GM21526 (cell line): ENCODE measurements around the gene RAI1.

Experiments
- ATAC-seq: cut with Tn5 transposase; IDR thresholded peaks from one replicate; pipeline ENCODE4 v1.9.1; 2021; ENCODE audit warnings: moderate library complexity; ENCODE audit not compliant: unreplicated experiment, low FRiP score

The RAI1 gene

DNA sequence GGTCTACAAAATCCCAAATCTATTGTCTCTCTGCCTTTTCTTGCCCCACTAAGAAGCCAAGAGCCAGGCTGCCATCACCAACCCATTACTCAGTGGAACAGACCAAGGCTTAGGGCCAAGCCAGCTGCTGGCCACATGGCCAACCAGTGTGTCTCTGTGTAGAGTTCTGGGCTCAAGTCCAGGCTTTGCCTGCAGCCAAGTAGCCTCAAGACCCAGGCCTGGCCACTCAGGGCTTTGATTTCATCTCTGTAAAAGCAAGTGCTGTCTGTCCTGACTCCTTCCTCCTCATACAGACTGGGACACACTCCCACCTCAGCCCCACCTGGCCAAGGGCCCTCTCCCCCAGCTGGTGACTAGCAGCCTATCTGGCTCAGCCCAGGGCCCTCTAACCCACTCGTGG is 140.9 kb downstream of the RAI1 start:
- no peak for ATAC-seq

DNA sequence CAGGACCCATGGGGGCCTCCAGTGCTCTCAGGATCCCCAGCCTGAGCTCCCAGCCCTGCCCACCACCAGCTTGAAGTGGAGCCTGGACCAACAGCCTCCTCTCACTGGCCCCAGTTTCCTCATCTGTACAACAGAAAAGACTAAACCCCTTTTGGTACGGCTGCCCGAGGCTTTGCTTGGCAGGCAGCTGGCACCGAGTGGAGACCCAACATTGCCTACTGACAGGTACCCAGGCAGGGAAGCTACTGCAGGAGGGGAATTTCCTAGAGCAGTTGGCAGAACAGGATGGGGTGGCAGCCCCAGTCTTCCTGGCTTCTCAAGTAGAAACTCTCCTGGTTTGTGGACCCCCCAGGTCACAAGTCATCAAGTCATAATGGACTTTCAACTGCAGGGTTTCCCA is 141.4 kb downstream of the RAI1 start:
- no peak for ATAC-seq

DNA sequence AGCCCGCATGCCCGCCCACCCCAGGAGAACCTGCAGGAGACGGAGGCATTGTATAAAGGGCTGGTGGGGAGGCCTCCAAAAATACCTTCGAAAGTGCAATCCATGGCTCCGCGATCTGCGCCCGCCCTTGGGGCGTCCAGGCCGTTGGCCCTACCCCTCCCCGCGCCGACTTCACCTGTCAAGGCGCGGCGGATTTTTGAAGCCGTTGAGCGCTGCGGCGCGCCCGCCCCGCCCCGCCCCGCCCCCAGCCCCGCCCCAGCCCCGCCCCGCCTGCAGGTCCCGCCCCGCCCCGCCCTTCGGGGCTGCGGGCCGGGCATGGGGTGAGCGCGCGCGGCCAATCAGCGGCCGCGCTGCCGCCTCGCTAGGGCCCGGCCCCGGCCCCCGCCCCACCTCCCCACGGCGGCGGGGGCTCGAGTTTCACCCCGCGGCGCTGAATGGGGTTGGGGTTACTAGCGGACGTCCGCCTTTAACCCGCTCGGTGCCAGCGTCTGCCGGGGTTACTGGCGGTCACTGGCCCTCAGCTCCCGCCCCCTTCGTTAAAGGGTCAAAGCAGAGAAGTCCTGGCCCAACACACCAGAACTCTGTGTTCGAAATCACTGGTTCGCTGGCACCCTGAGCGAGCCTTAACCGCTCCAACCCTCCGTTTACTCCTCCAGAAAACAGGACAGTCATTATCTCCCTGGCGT is 142.3 kb downstream of the RAI1 start:
- ATAC-seq, result peak; percentile 75

DNA sequence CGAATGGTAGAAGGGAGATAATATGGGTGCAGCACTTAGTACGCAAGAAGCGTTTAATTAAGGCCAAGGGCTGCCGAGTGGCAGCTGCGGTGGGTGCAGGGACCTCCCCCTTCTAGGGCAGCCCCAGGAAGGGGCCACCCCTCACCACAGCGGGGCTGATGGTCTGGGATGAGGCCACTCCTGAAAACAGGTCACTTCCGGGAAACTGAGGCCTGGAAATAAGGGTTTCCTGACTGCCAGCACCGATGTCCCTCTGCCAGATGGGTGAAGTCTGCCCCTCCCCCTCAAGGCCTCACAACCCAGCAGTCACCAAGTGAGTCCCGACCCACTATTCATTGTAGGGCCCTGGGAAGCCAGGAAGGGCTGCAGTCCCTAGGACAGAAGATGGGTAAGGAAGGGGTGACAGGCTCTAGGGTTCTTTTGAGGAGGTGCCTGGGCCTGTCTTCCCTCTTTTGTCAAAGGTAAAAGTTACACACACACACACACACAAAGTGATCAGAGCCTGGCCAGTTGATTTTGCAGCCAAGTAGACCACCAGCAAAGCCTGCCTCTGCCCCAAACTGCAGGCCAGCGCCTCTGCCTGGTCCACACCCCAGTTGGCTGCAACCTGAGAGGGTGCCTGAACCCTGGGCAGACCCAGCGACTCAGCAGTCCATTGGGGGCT is 143.0 kb downstream of the RAI1 start:
- no peak for ATAC-seq

DNA sequence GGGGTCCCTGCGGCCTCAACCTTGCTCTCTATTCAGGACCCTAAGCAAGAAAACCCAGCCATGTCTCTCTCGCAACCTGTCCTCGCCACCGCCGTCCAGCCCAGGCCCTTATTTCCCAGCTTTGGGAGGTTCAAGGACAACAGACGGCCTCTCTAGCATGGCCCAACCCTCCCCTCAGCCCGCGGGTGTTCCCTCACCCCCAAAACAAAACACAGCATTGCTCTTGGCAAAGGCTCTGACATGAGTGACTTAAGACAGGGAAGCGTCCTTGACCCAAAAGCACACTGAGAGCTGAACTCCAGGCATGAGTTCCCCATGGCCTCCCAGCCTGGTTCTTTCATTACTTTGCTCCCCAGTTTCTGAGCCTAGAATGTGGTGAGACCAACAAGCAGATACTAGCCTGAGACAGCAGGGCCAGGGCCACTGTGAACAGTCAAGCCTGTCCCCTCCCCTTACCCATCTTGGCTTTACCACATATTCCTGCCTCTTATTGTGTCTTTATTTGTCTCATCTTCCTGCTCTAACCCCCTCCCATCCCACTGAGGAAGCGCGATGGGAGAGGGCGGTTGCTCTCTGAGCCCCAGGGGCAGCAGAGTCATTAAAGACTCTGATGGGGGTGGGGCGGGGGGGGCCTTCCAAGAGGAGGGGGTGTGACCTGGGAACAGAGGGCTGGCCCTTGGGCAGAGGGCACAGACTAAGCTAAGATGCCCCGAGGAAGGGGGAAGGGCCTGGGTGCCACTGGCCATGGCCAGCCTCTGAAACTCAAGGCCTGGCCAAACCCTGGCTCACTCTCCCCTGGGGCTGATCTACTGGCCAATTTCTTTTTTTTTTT is 143.7 kb downstream of the RAI1 start:
- no peak for ATAC-seq

DNA sequence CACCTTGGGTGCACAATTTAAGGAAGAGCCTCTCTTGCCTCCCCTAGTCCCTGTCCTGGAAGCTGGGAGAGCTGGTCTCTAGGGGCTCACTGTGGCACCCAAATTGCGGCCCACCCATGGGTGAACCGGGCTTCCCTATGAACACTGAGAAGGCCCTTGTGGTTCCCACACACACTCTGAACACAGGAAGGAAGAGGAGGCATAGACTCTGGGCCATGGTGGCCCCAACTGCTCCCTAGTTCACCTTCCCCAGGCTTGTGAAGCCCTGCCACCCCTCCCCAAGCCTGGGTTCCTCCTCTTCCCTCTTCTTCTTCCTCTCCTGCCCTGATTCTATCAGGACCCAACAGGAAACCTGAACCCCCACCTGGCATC is 145.1 kb downstream of the RAI1 start:
- ATAC-seq, result no peak

DNA sequence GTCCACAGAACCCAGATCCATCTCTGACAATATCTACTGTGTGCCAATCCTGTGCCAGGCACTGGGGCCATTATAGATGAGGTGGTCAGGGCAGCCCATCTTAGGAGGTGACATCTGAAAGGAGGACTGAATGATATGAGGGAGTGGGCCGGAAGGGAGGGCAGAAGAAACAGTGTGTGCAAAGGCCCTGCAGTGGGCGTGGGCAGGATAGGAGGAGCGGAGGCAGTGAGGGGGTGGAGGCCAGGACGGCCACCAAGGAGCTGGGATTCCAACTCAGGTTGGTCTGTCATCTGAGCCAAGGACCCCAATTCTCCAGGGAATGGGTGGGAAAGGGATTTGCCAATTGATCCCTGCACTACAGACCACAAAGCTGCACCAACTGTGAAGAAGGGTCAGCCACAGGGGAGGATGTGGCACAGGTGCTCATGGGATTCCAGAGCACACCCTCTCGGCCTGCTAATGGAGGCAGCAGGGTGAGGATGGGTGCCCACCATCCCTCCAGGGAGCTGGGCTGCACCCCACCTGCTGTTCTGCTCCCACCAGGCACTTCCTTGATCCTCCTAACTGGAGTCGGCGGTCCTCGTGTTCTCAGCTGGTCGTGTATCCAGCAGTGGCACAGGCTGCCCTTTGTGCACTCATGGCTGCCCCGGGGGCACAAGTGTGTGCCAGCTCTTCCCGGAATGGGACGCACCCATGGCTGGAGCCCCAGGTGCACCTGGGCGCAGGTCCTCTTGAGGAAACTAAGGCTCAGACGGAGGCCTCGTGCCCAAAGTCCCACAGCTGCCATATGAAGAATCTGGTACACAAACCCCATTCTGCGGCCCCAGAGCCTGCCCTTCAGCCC is 145.9 kb downstream of the RAI1 start:
- ATAC-seq, result no peak

DNA sequence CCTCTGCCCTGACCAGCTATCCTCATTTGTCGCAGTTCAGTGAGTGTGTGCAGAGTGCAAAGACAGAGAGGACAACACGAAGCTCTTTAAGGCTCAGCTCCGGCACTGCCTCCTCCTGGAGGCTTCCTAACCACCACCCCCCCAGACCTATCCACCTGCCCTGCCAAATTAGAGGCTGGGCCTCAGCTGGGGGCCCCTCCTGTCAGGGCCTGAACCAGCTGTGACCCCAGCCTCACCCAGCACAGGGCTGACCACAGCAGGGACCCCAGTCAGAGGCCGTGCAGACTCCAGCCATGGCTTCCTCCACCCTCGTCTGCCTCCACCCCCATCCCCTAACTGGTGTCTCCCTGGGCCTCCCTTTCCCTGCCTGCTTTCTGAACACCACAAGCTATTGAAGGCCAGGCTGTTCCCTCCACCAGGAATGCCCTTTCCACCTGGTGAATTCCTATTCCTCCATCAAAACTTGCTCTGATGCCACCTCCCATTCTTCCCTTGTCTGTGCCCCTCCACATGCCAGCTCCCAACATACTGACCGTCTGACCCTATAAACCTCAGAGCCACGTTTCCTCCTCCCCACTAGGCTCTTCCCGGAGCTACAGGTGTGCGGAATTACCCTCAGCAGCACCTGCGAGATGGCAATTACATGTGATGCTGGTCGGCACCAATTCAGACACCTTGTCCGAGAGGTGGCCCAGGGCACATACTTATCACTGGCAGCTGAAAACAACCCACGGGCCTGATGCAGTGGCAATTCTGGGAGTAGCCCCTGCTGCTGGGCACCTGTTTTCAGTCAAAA is 146.8 kb downstream of the RAI1 start:
- ATAC-seq, result no peak

DNA sequence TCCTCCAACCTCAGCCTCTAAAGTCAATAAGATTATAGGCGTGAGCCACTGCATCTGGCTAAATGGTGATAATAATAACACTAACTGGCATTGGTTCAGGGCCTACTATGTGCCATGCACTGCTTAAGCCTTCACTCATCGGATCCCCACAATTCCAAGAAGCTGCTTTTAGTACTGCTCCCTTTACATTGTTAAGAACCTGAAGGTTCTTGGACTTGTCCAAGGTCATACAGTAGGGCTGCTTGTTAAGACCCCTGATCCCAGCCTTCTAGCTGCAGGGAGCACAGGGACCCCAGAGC is 149.0 kb downstream of the RAI1 start:
- no peak for ATAC-seq

DNA sequence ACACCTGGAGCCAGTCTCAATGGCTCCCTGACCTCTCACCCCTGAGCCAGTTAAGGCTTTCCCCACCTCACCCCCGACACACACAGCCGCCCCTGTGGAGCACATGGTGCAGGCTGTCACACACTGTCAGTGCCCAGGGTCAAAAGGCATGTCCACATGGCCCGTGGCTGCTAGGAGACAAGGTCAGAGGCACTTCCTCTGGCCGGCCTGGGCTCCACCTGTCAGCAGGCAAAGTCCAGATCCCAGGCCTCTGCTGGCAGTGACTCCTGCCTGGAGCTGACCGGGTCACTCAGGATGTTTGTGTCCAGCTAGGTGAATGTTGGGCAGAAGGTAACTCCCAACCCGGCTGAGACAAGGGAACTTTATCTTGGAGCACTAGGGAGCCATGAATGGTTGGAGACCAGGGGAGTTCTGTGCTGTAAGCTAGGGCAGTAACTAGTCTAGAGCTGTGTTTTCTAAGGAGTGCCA is 149.5 kb downstream of the RAI1 start:
- ATAC-seq, result no peak

DNA sequence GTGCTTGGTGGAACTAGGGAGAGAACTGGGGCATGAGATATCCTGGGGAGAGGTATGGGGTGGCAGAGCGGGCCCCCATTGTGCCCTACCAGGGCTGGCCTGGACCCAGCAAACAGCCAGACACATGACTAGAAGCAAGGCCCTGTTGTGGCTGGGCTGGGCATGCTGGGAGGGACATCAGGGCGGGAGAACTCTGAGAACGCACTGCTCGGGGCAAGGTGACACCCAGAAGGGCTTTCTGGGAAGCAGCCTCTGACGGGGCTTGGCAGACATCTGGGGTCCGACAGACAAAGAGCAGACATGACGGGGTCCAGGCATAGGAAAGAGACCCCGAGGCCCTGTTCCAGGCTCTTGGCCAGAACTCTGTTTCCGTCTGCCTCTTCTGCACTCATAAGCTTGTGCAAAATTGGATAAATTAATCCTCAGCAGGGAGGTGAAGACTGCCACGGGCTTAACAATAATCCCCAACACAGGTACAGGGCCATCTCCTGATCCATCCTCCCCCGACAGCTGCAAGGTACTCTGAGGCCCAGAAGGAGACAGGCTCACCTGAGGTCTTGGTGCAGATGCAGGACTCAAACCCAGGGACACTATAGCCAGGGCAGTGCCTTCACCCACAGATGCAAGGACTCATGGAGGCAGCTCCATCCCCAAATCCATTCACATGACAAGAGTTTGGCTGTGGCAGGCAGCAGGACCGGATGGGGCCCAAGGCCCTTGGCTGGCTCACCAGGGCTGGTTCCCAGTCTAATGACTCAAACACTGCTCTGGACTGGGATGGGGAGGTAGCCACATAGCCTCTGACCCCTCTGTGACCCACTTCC is 150.2 kb downstream of the RAI1 start:
- ATAC-seq, result no peak

DNA sequence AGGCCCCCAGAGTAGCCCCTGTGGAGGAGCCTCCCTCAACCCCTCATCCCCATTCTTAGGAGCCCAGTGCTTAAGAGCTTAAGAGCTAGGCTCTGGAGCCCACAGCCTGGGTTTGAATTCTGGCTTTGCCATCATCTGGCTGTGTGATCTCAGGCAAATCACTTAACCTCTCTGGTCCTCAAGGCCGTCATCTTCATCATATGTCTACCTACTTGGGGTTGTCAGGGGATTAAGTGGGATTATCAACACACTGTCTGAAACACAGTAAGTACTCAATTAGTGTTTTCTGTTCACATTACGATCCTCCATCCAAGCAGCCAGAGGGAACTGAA is 150.7 kb downstream of the RAI1 start:
- no peak for ATAC-seq

DNA sequence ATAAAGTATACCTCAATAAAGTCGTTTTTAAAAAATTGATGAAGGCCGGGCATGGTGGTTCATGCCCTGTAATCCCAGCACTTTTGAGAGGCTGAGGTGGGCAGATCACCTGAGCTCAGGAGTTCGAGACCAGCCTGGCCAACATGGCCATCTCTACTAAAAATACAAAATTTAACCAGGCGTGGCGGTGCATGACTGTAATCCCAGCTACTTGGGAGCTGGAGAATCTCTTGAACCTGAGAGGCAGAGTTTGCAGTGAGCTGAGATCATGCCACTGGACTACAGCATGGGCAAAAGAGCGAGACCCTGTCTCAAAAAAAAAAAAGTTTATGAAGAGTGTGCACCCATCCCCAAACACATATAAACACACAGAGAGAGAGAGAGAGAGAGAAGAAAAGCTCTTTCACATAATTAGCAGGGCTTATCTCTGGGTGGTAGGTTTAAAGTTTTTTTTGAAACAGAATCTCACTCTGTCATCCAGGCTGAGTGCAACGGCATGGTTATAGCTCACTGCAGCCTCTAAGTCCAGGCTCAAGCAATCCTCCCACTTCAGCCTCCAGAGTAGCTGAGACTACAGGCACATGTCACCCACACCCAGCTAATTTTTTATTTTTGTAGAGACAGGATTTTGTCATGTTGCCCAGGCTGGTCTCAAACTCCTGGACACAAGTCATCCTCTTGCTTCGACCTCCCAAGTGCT is 152.6 kb downstream of the RAI1 start:
- ATAC-seq, result no peak

DNA sequence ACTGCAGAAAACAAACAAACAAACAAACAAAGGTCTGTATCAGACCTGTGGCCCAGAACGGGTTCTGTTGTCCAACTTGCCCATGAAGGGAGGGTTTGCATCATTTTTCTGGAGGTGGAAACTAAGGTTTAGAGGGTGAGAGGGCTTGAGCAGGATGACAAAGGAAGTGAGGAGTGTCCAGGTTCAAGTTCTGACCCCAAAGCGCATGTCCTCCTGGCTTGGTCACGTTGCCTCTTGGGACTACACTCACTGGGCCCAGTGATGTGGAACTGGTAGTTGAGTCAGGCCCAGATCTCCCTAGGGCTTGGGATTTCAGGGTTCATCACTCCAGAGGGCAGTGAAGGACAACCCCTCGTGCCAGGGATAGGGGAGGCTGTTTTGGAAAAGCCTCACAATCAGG is 153.7 kb downstream of the RAI1 start:
- ATAC-seq, result no peak

DNA sequence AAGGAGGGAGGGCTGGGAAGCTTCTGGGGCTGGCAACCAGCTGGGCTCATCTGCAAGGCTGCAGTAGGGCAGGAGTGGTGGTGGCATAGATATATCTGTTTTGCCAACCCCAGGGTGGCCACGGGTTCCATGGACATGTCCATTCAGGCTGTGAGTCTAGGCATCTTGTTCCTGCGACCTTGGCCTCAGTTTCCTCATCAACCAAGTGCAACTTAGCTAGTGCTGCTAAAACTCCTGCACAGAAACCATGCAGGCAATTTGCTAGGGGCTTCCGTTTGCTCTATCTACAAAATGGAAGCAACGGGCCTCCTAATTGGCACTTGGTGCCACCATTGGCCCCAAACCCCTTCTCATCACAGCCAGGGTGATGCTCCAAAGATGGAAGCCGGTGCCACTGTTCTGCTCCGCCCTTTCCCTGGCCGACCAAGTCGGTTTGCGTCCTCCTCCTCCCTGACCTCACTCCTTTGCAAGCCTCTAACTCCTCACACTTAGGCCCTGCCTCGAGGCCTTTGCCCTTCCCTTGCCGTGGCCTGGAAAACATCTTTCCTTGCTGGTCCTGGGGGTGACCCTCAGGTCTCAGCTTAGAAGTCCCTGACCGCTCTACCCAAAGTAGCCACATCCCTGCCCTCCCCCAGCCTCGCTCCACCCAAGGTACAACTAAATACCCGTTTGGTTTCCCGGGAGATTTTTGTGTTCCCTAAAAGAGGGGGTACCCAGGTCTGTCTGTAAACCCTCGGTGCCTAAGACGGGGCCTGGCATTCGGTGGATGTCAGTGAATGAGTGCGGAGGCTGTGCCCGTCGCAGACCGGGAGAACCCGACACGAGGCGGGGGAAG is 154.4 kb downstream of the RAI1 start:
- no peak for ATAC-seq

DNA sequence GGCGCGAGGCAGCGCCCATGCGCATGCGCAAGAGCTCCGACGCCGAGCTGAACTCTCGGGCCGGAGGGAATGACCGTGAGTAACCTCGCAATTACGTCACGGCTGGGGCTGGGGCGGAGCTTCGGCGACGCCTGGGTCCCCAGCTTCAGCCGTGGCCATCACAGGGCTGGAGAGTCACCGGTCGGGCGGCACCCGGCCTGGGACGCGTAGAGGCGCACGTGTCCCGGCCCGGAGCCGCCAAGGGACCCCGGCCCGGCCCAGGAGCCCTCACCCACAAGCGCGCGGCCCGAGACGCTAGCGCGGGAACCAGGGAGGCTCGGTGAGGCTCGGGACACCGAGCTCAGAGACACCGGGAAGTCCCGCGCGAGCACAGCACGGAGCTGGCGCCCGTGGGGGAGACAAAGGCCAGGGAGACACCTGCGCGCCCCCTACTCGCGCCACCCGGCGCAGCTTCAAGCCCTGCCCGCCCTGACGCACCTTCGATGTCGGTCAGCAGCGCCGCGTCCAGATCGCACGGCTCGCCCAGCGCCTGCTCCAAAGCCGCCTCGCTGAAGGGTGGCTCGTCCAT is 155.1 kb downstream of the RAI1 start:
- ATAC-seq, result peak; percentile 49

DNA sequence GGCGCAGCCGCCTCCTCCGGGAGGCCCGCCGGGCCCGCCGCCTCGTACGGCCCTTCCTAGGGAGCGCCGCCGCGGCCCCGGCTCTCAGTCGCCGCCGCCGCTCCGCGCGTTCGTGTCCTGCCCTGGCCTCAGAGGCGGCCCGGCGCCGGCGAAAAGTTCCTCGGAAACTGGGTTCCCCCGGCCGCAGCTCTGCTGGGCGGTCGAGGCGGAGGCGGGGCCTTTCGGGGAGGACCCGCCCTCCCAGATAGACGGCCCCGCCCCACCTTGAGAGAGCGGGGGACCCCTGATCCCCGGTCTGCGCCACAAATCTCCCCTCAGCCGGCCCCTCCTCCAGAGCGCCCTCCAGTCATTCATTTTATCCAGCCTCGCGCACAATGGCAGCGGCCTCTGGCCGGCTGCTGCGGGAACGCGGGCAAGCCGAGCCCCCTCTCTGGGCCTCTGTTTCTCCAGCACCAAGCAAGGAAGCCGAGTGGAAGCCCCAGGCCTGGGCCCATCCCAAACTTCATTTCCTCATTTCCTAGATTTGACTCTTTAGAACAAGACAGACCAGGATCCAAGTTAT is 155.6 kb downstream of the RAI1 start, which contains the start of gene SREBF1:
Gene SREBF1, minus strand, starts transcription at position 169 of the 562 bp plus-strand sequence. CDS start 169 bp downstream, outside the sequence.
- ATAC-seq, result peak; percentile 31
